Bronchial epithelial cell (primary cell): Measurements from ENCODE around the gene SYTL5. TPM values are rescaled to one million over a fixed set of nuclear protein-coding genes. Genes with fewer than 3 reads are reported as not detected.

Experiments used
- DNase-seq: peaks from one replicate; pipeline ENCODE4 v3.0.0-alpha.2; 2010; ENCODE audit warnings: low read depth
- FAIRE-seq: peaks from 2 replicates; lab custom pipeline; 2011; peaks lifted over from hg19 to GRCh38; lab: Jason Lieb, UNC
- H3K27me3 ChIP-seq: 2 replicates; pipeline ENCODE4 v1.5.1; 2011; ENCODE audit warnings: low read length; ENCODE audit not compliant: control insufficient read depth, insufficient read depth
- H3K36me3 ChIP-seq: 2 replicates; pipeline ENCODE4 v1.5.1; 2011; ENCODE audit warnings: low read length; ENCODE audit not compliant: control insufficient read depth, insufficient read depth
- H3K4me3 ChIP-seq: 2 replicates; pipeline ENCODE4 v1.5.1; 2011; ENCODE audit warnings: mild to moderate bottlenecking, low read depth, low read length, control low read depth
- total RNA-seq: library from RNA; depleted of rRNA; stranded (reverse); fragments of >200 nt; gene quantifications from 2 replicates; pipeline ENCODE4 v1.2.1, GENCODE V29; 2014
- TF ChIP-seq, protein P1 (sequence below): IDR thresholded peaks from 2 replicates; pipeline ENCODE4 v1.5.1; 2011; ENCODE audit warnings: mild to moderate bottlenecking, moderate library complexity, low read length, control low read depth, inconsistent platforms; ENCODE audit not compliant: insufficient read depth, severe bottlenecking

SYTL5 gene
- total RNA-seq, result 1.3 and 10.2 TPM in 2 replicates

- TF ChIP-seq, protein P1, sequence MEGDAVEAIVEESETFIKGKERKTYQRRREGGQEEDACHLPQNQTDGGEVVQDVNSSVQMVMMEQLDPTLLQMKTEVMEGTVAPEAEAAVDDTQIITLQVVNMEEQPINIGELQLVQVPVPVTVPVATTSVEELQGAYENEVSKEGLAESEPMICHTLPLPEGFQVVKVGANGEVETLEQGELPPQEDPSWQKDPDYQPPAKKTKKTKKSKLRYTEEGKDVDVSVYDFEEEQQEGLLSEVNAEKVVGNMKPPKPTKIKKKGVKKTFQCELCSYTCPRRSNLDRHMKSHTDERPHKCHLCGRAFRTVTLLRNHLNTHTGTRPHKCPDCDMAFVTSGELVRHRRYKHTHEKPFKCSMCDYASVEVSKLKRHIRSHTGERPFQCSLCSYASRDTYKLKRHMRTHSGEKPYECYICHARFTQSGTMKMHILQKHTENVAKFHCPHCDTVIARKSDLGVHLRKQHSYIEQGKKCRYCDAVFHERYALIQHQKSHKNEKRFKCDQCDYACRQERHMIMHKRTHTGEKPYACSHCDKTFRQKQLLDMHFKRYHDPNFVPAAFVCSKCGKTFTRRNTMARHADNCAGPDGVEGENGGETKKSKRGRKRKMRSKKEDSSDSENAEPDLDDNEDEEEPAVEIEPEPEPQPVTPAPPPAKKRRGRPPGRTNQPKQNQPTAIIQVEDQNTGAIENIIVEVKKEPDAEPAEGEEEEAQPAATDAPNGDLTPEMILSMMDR, result no peak
- Histone ChIP-seq H3K36me3 (no peaks in the 10 kb centered on the region), H3K4me3 (peak within 1 kb of the TSS; percentile 3), H3K27me3 (no peaks in the 10 kb centered on the region)
- DNase-seq (peak; percentile 76), FAIRE-seq (no peak)
Measured at GRCh38 chrX:38006291-38006690, at the start of gene SYTL5. Gene SYTL5, plus strand, starts transcription at chrX:38006553. Its CDS starts 27,337 bp downstream, at chrX:38033890.

DNA sequence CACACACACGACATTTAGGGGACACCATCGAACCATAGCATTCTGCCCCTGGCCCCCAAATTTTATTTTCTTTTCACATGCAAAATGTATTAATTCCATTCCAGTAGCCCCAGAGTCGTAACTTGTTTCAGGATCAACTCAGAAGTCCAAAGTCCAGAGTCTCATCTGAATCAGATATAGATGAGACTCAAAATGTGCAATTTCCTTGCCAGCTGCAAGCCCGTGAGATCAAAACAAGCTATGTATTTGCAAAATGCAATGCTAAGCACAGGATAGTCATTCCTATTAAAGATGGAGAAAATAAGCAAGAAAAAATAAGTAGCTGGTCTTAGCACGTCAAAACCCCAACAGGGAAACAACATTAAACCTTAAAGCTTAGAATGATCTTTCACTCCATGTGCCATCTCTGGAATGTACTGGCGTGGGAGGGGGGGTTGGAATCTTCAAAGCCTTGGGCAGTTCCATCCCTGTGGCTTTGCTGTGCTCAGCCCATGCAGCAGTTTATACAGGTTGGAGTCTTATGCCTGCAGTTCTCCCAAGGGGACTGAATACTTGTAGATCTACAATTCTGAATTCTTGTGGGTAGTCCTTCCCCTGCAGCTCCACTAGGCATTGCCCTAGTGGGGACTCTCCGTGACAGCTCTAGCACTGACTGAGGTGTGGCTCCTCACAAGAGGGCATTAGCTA lies 47.7 kb upstream of the SYTL5 start:
- H3K36me3 ChIP-seq, result no peaks in the 10 kb centered on the region
- H3K4me3 ChIP-seq, result no peak overlapping the region
- H3K27me3 ChIP-seq, result no peaks in the 10 kb centered on the region
- FAIRE-seq, result no peak
- no peak for DNase-seq
- TF ChIP-seq, protein P1, result no peak

DNA sequence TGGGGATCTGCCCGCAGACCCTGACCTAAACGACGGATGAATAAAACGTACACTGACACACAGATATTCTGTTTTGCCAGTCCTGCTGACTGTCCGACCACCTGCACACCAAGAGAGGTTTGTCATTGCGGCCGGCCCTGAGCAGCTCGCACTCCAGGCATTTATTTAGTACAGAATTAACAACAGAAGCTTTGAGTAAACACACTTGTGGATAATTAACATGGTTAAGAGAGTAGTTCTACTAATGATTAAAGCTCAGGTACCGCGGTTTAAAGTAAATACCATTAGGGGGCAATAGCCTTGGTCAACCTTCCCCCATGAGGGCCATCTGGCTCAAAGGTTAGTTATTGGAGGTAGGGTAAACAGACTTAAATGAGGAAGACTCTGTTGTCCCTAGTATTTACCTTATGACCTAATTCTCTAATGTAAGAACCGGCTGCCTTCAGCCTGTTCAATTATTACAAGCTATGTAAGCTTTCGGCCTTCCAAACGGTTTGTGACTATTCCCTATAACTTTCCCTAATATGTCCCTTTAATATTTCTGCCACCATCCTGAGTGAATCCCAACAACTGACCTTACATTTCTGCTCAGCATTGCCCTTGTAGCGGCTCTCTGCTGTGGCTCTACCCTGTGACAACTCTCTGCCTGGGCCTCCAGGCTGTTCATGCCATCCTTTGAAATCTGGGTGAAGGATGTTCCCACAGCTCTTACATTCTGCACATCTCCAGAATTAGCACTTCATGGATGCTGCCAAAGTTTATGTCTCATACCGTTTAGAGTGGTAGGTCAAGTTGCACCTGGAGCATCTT lies 46.9 kb upstream of the SYTL5 start:
- Histone ChIP-seq H3K4me3 (no peak overlapping the region), H3K27me3 (no peaks in the 10 kb centered on the region), H3K36me3 (no peaks in the 10 kb centered on the region)
- DNase-seq (no peak), FAIRE-seq (peak; percentile 47)
- TF ChIP-seq, protein P1, result no peak

DNA sequence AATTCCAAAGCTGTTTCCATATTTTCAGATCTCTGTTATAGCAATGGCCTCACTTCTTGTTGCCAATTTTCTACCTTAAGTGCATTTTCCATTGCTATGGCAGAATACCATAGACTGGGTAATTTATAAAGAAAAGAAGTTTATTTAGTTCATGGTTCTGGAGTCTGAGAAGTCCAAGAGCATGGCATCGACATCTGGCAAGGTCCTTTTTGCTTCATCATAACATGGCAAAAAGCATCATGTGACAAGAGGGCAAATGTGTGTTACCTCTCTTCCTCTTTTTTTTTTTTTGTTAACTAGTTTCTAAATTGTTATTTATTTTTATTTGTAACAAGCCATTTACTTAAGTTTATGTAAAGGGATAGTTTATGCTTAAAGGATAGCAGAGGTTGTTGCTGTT lies 45.2 kb upstream of the SYTL5 start:
- TF ChIP-seq, protein P1, result no peak
- H3K4me3 ChIP-seq, result no peak overlapping the region
- no peaks in the 10 kb centered on the region for H3K27me3 ChIP-seq
- H3K36me3 ChIP-seq, result no peaks in the 10 kb centered on the region
- DNase-seq (no peak), FAIRE-seq (no peak)

GRCh38 chrX:37967714-37968113 lies 38.6 kb upstream of the SYTL5 start:
- TF ChIP-seq, protein P1, result no peak
- DNase-seq, result no peak
- no peak for FAIRE-seq

More at GRCh38 chrX:37967714-37968113, 38.6 kb upstream of the SYTL5 start:
- Histone ChIP-seq H3K36me3 (no peaks in the 10 kb centered on the region), H3K27me3 (no peaks in the 10 kb centered on the region), H3K4me3 (no peak overlapping the region)
